Stomach (tissue), 4 donors: ENCODE results near the gene TMIGD1.

Experiments
- CTCF ChIP-seq, 7 experiments: fragments of 450-650 bp in 4 of 7; fragments of 200-600 bp in 3 of 7; sonication (generic) in 3 of 7; IDR thresholded peaks; one replicate each; pipeline ENCODE4 v1.5.1; 2016 to 2019; ENCODE audit warnings: antibody characterized with exemption in 7 of 7, control low read depth in 2 of 7, mild to moderate bottlenecking in 1 of 7
- POLR2AphosphoS5 ChIP-seq, 3 donors: sonication (generic); formaldehyde crosslinking; IDR thresholded peaks; one replicate each; pipeline ENCODE4 v1.6.1; 2016; ENCODE audit warnings: antibody characterized with exemption in 3 of 3

DNA sequence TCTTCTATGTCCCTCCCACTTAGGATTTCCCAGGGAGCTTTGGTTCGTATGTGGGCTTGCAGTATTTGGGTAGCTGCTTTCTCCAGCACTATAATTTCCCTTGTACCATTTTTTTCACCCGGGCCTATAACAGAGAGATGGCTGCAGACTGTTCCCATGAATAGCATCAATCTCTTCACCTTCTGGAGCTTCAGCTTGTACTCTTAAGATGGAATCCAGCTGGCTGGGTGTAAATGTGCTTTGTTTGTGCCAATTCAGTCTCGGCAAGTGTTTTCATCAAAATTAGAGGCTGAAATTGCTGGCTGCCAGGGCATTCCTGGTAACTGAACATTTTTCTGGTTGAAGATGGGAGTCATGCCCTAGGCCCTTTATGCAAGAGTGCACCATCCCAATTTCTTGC lies 32.7 kb upstream of the TMIGD1 start:
- no peak for TF ChIP-seq CTCF (IDR thresholded peaks at IDR 0.05)
- TF ChIP-seq POLR2AphosphoS5 (IDR thresholded peaks at IDR 0.05), result no peak
